H1 (cell line): Measurements from ENCODE around the gene RNFT2. TPM values are rescaled to one million over a fixed set of nuclear protein-coding genes. Genes with fewer than 3 reads are reported as not detected.

Source experiments
- CTCF ChIA-PET: fragments of 300-600 bp; sonication (Branson Sonifier 250); formaldehyde crosslinking; loops from one replicate; lab custom pipeline; 2021; ENCODE audit not compliant: partially characterized antibody; lab: Charles Lee
- POLR2A ChIA-PET: fragments of 300-600 bp; sonication (Branson Sonifier 250); formaldehyde crosslinking; loops from one replicate; lab custom pipeline; 2021; ENCODE audit warnings: inconsistent platforms; ENCODE audit not compliant: partially characterized antibody; lab: Charles Lee
- DNase-seq, 2 experiments: peaks; one replicate each; pipeline versions ENCODE4 v3.0.0 to v3.0.0-alpha.2; 2010 to 2022; ENCODE audit warnings: low spot score in 2 of 2, low read depth in 1 of 2, mixed read lengths in 1 of 2
- FAIRE-seq: peaks from 2 replicates; lab custom pipeline; 2011; peaks lifted over from hg19 to GRCh38; lab: Jason Lieb, UNC
- H2AFZ ChIP-seq: 2 replicates; pipeline ENCODE4 v1.8.1; 2012; ENCODE audit warnings: low read length, inconsistent platforms
- H2AK5ac ChIP-seq: 2 replicates; pipeline ENCODE4 v1.6.1; 2013; ENCODE audit warnings: low read depth, low read length
- H2BK120ac ChIP-seq: replicated peaks from 2 replicates; pipeline ENCODE3; 2013; ENCODE audit warnings: low read depth, low read length, inconsistent platforms
- H2BK12ac ChIP-seq: 2 replicates; pipeline ENCODE4 v1.6.1; 2013; ENCODE audit warnings: low read depth, low read length
- H2BK15ac ChIP-seq: 2 replicates; pipeline ENCODE4 v1.6.1; 2013; ENCODE audit warnings: low read length
- H2BK20ac ChIP-seq: 2 replicates; pipeline ENCODE4 v1.6.1; 2013; ENCODE audit warnings: low read length
- H2BK5ac ChIP-seq: 2 replicates; pipeline ENCODE4 v1.6.1; 2013; ENCODE audit warnings: low read depth, low read length
- H3K14ac ChIP-seq: 2 replicates; pipeline ENCODE4 v1.6.1; 2013; ENCODE audit warnings: inconsistent platforms; ENCODE audit not compliant: insufficient read length
- H3K18ac ChIP-seq: 2 replicates; pipeline ENCODE4 v1.6.1; 2013; ENCODE audit warnings: low read length; ENCODE audit errors: extremely low read depth
- H3K23ac ChIP-seq: 2 replicates; pipeline ENCODE4 v1.6.1; 2013; ENCODE audit warnings: inconsistent platforms; ENCODE audit not compliant: insufficient read length
- H3K23me2 ChIP-seq: 2 replicates; pipeline ENCODE4 v1.6.1; 2013; ENCODE audit warnings: low read depth, low read length
- H3K27ac ChIP-seq: 2 replicates; pipeline ENCODE4 v1.6.1; 2011; ENCODE audit warnings: low read depth, low read length, inconsistent platforms
- H3K27me3 ChIP-seq, 4 experiments: replicated peaks in 1 of 4; 1 replicate in 1 of 4; 2 replicates in 3 of 4; pipeline versions ENCODE4 v1.6.1 to v1.8.1; 2011 to 2013; ENCODE audit warnings: low read length in 3 of 4, mild to moderate bottlenecking in 3 of 4, inconsistent platforms in 2 of 4, mixed read lengths in 2 of 4, moderate library complexity in 1 of 4; ENCODE audit not compliant: control insufficient read depth in 3 of 4, insufficient read depth in 3 of 4; ENCODE audit errors: extremely low read depth in 1 of 4
- H3K36me3 ChIP-seq, 4 experiments: 2 replicates each; pipeline versions ENCODE4 v1.6.1 to v1.8.1; 2011 to 2013; ENCODE audit warnings: mild to moderate bottlenecking in 4 of 4, low read length in 3 of 4, moderate library complexity in 2 of 4, control low read depth in 1 of 4, inconsistent platforms in 1 of 4; ENCODE audit not compliant: insufficient read depth in 4 of 4, control insufficient read depth in 2 of 4
- H3K4ac ChIP-seq: replicated peaks from 2 replicates; pipeline ENCODE3; 2013; ENCODE audit warnings: low read length, low read depth, mixed read lengths, inconsistent platforms; ENCODE audit not compliant: insufficient read length
- H3K4me1 ChIP-seq, 4 experiments: replicated peaks in 1 of 4; 1 replicate in 1 of 4; 2 replicates in 3 of 4; pipeline versions ENCODE4 v1.6.1 to v1.8.1; 2011 to 2013; ENCODE audit warnings: low read length in 3 of 4, inconsistent platforms in 2 of 4, mixed read lengths in 1 of 4; ENCODE audit not compliant: insufficient read depth in 4 of 4, control insufficient read depth in 3 of 4
- H3K4me2 ChIP-seq, 2 experiments: 2 replicates each; pipeline versions ENCODE4 v1.6.1 to v1.8.1; 2011 to 2013; ENCODE audit warnings: low read depth in 2 of 2, low read length in 2 of 2, control low read depth in 1 of 2, inconsistent platforms in 1 of 2, mild to moderate bottlenecking in 1 of 2; ENCODE audit not compliant: insufficient read depth in 1 of 2
- H3K4me3 ChIP-seq, 4 experiments: fragments of 200-600, 300-600 bp in 1 of 4; sonication (generic), shearing (Covaris generic), sonication (Bioruptor Twin) in 1 of 4; 2 replicates each; pipeline versions ENCODE4 v1.5.1 to v1.8.1; 2011 to 2016; ENCODE audit warnings: low read length in 4 of 4, low read depth in 3 of 4, control low read depth in 2 of 4, inconsistent platforms in 2 of 4, mild to moderate bottlenecking in 2 of 4, mixed read lengths in 1 of 4, moderate library complexity in 1 of 4; ENCODE audit not compliant: insufficient read depth in 2 of 4; ENCODE audit errors: extremely low read depth in 1 of 4
- H3K56ac ChIP-seq: replicated peaks from 2 replicates; pipeline ENCODE3; 2013; ENCODE audit warnings: low read depth, mild to moderate bottlenecking, mixed read lengths, low read length, inconsistent platforms; ENCODE audit not compliant: insufficient read length
- H3K79me1 ChIP-seq: 2 replicates; pipeline ENCODE4 v1.6.1; 2013; ENCODE audit warnings: low read depth, low read length, control low read depth
- H3K79me2 ChIP-seq, 2 experiments: 2 replicates each; pipeline versions ENCODE4 v1.6.1 to v1.8.1; 2012 to 2013; ENCODE audit warnings: low read length in 2 of 2, mild to moderate bottlenecking in 2 of 2, inconsistent platforms in 1 of 2; ENCODE audit not compliant: insufficient read depth in 2 of 2, control insufficient read depth in 1 of 2
- H3K9ac ChIP-seq, 4 experiments: replicated peaks in 1 of 4; 1 replicate in 1 of 4; 2 replicates in 3 of 4; pipeline versions ENCODE4 v1.6.1 to v1.8.1; 2011 to 2013; ENCODE audit warnings: low read depth in 3 of 4, low read length in 3 of 4, control low read depth in 2 of 4, mild to moderate bottlenecking in 2 of 4, moderate library complexity in 2 of 4, inconsistent platforms in 1 of 4; ENCODE audit errors: extremely low read depth in 1 of 4
- H3K9me3 ChIP-seq, 2 experiments: 2 replicates each; pipeline versions ENCODE4 v1.6.1 to v1.8.1; 2012 to 2013; ENCODE audit warnings: mild to moderate bottlenecking in 2 of 2, moderate library complexity in 2 of 2, control low read depth in 1 of 2, inconsistent platforms in 1 of 2, low read depth in 1 of 2, low read length in 1 of 2, mixed read lengths in 1 of 2; ENCODE audit not compliant: insufficient read depth in 2 of 2
- H4K20me1 ChIP-seq, 2 experiments: replicated peaks in 1 of 2; 2 replicates each; pipeline versions ENCODE3 to v1.8.1; 2011 to 2013; ENCODE audit warnings: inconsistent platforms in 2 of 2, low read length in 2 of 2, mild to moderate bottlenecking in 1 of 2; ENCODE audit not compliant: insufficient read depth in 2 of 2, control insufficient read depth in 1 of 2
- H4K5ac ChIP-seq: 2 replicates; pipeline ENCODE4 v1.6.1; 2013; ENCODE audit warnings: low read length, low read depth, mixed read lengths, inconsistent platforms; ENCODE audit not compliant: insufficient read length
- H4K8ac ChIP-seq: 2 replicates; pipeline ENCODE4 v1.8.0; 2013; ENCODE audit warnings: mild to moderate bottlenecking, moderate library complexity, low read length, inconsistent platforms; ENCODE audit not compliant: insufficient read depth; ENCODE audit errors: extremely low read depth
- H4K91ac ChIP-seq: replicated peaks from 2 replicates; pipeline ENCODE3; 2013; ENCODE audit warnings: low read length, mixed read lengths, inconsistent platforms; ENCODE audit not compliant: insufficient read length
- BCL11A ChIP-seq, 2 experiments: IDR thresholded peaks; one replicate each; pipeline ENCODE4 v1.6.1; 2011; ENCODE audit warnings: low read depth in 2 of 2, low read length in 2 of 2, mild to moderate bottlenecking in 2 of 2
- CTBP2 ChIP-seq: IDR thresholded peaks from 2 replicates; pipeline ENCODE4 v1.7.0; 2011; ENCODE audit warnings: borderline replicate concordance, mild to moderate bottlenecking, moderate library complexity, mixed read lengths, low read length; ENCODE audit not compliant: insufficient read depth, insufficient read length
- FOSL1 ChIP-seq: IDR thresholded peaks from 2 replicates; pipeline ENCODE4 v1.6.1; 2011; ENCODE audit warnings: mild to moderate bottlenecking, low read depth, low read length, moderate library complexity; ENCODE audit not compliant: insufficient read depth
- NRF1 ChIP-seq: IDR thresholded peaks from 2 replicates; pipeline ENCODE4 v1.6.1; 2011; ENCODE audit warnings: mild to moderate bottlenecking, low read depth, low read length, improper control_type of control experiment
- RXRA ChIP-seq: IDR thresholded peaks from 2 replicates; pipeline ENCODE4 v1.6.1; 2011; ENCODE audit warnings: low read depth, mild to moderate bottlenecking, low read length, moderate library complexity; ENCODE audit not compliant: insufficient read depth
- YY1 ChIP-seq: IDR thresholded peaks from 2 replicates; pipeline ENCODE4 v1.6.1; 2011; ENCODE audit warnings: low read depth, mild to moderate bottlenecking, low read length
- WGBS, 2 experiments: shearing (Covaris generic) in 1 of 2; methylation state at CpG; one replicate each; pipeline versions ENCODE4 v1.1.6 to v1.1.7; 2013 to 2015; ENCODE audit warnings: low lambda C conversion rate in 2 of 2, mixed read lengths in 2 of 2, inconsistent platforms in 1 of 2, low coverage in 1 of 2, missing lambda C conversion rate in 1 of 2; ENCODE audit not compliant: insufficient replicate concordance in 2 of 2, insufficient coverage in 1 of 2, insufficient read length in 1 of 2; ENCODE audit errors: extremely low coverage in 1 of 2, missing lambda C conversion rate in 1 of 2; 5-methylcytosine and 5-hydroxymethylcytosine counted together
- polyA plus RNA-seq, 7 experiments: library from polyadenylated mRNA; depleted of rRNA in 3 of 7; stranded (reverse) in 5 of 7; unstranded in 2 of 7; fragments of >200 nt in 5 of 7; fragments of 200-250 nt in 2 of 7; gene quantifications; 1 replicate in 5 of 7; 2 replicates in 1 of 7; 4 replicates in 1 of 7; pipeline versions ENCODE4 v1.2.1 to v1.2.3, GENCODE V29; 2011 to 2013; ENCODE audit warnings: missing spikeins in 2 of 7, mixed read lengths in 2 of 7
- total RNA-seq: library from RNA; stranded (reverse); fragmentation: NEBNext Ultra II Directional; extraction: Animal tissue kit (Norgen Biotek cat#: 25700); gene quantifications from 2 replicates; pipeline ENCODE4 v1.2.1, GENCODE V29; 2021
- TF ChIP-seq, protein P1 (sequence below): IDR thresholded peaks from 2 replicates; pipeline ENCODE4 v1.6.1; 2012; ENCODE audit warnings: low read length, inconsistent platforms

Gene RNFT2
- total and polyA plus RNA-seq, 2 of the 8 experiments (the other 6 are each of a cell fraction or from before 2014, with no cell fraction given): 14.2 to 33.1 TPM

DNA sequence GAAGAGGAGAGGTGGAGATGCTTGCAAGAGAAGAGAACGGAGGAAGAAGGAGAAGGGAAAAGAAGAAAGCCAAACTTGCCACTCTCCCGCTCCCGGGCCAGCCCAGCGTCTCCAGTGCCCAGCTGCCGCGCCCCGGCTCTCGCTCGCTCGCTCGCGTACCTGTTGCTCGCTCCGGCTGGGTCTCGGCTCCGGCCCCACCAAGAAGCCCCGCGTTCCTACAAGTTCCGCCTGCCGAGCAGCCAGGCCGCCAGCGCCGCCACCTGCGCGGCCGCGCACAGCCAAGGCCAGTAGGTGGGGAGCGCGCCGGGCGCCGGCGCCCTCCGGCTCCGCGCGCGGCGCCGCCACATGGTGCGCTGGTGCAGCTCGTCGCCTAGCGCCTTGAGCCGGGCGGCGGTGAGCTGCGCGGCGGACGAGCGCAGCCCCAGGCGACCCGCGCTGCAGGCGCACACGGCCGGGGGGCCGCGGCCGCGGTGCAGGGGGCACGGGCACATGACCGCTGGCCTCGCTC lies 142.8 kb downstream of the RNFT2 start:
- Histone ChIP-seq H3K79me2 (no peaks in the 10 kb centered on the region), H3K9me3 (no peaks in the 10 kb centered on the region), H2BK20ac (no peak overlapping the region), H3K36me3 (peaks cover 0 to 4% (median 0%) of the 10 kb centered on the region in 4 experiments; a peak in 1 of 8 replicates), H3K4me1 (peaks cover 6 to 26% (median 12%) of the 10 kb centered on the region in 4 experiments), H3K9ac (peak overlapping the region; percentile 3 to 62 (median 48); a peak in 6 of 7 replicates), H4K91ac (no peak overlapping the region), H3K18ac (no peak overlapping the region; the same call in none of the 2 replicates), H2AFZ (no peak overlapping the region), H3K23me2 (peaks cover 28% of the 10 kb centered on the region; the same call in 1 of the 2 replicates), H3K4me2 (peak overlapping the region; percentile 89 to 98), H3K27ac (no peak overlapping the region), H3K4ac (no peak overlapping the region), H2BK5ac (no peak overlapping the region), H3K79me1 (no peaks in the 10 kb centered on the region), H2AK5ac (no peak overlapping the region), H4K20me1 (peaks cover 4 to 5% of the 10 kb centered on the region in 2 experiments), H3K56ac (no peak overlapping the region), H3K27me3 (peaks cover 43 to 64% (median 57%) of the 10 kb centered on the region in 4 experiments), H2BK15ac (0 out of 2 replicates have a peak overlapping the region, but pooled peaks have one; percentile 2), H4K5ac (no peak overlapping the region), H3K23ac (no peak overlapping the region), H3K14ac (no peak overlapping the region), H2BK120ac (no peak overlapping the region), H4K8ac (peak overlapping the region; percentile 26), H2BK12ac (0 out of 2 replicates have a peak overlapping the region, but pooled peaks have one; percentile 10), H3K4me3 (peak overlapping the region; percentile 46 to 89 (median 62))
- CTCF ChIA-PET: interaction anchor here (0.5 to 2.1 kb wide), 5 partner anchors 11 to 271 kb away, joined by 3 to 6 read pairs (median 5); no protein-coding TSS in a partner anchor
- DNase-seq: peak; percentile 38 to 75
- FAIRE-seq: no peak
- POLR2A ChIA-PET: interaction anchor here (0.6 to 3.7 kb wide), 7 partner anchors 11 to 986 kb away, joined by 3 to 17 read pairs (median 4); partner anchors contain the start of gene FBXW8
- 0% methylated on average over 15 of the region's 65 CpGs; no CpG with 5 or more reads in 1 of the 2 experiments for WGBS, 2 experiments
- TF ChIP-seq BCL11A (IDR thresholded peaks at IDR 0.05; ENCODE audit: low read depth in 2 of 2, low read length in 2 of 2) (no peak), CTBP2 (no peak), FOSL1 (no peak), RXRA (no peak), YY1 (no peak), NRF1 (no peak)
- TF ChIP-seq, protein P1, sequence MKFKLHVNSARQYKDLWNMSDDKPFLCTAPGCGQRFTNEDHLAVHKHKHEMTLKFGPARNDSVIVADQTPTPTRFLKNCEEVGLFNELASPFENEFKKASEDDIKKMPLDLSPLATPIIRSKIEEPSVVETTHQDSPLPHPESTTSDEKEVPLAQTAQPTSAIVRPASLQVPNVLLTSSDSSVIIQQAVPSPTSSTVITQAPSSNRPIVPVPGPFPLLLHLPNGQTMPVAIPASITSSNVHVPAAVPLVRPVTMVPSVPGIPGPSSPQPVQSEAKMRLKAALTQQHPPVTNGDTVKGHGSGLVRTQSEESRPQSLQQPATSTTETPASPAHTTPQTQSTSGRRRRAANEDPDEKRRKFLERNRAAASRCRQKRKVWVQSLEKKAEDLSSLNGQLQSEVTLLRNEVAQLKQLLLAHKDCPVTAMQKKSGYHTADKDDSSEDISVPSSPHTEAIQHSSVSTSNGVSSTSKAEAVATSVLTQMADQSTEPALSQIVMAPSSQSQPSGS: no peak
